B cell (primary cell): ENCODE measurements around the gene SEC24D. TPM values are rescaled to one million over a fixed set of nuclear protein-coding genes. Genes with fewer than 3 reads are reported as not detected.

Source experiments
- ATAC-seq: fragments of 200-7000 bp; cut with Tn5 transposase; one replicate; pipeline ENCODE4 v1.10.0; 2021; ENCODE audit warnings: low read depth, mild to moderate bottlenecking, moderate number of reproducible peaks, moderate library complexity
- CTCF ChIA-PET: fragments of 350-600 bp; sonication (Branson Sonifier 250); formaldehyde crosslinking; loops from one replicate; lab custom pipeline; 2021; ENCODE audit warnings: antibody characterized with exemption, inconsistent platforms; lab: Charles Lee
- POLR2A ChIA-PET: fragments of 350-600 bp; sonication (Branson Sonifier 250); formaldehyde crosslinking; loops from one replicate; lab custom pipeline; 2021; ENCODE audit warnings: antibody characterized with exemption; lab: Charles Lee
- DNase-seq: peaks from one replicate; pipeline ENCODE4 v3.0.0; 2013
- H2AFZ ChIP-seq: 2 replicates; pipeline ENCODE4 v1.6.1; 2012; ENCODE audit warnings: mild to moderate bottlenecking, low read depth, low read length; ENCODE audit not compliant: insufficient read depth, poor library complexity, severe bottlenecking
- H3K27ac ChIP-seq, 2 donors: 1 replicate in 1 of 2; 2 replicates in 1 of 2; pipeline ENCODE4 v1.5.1; 2012 to 2013; ENCODE audit warnings: low read length in 2 of 2, mild to moderate bottlenecking in 2 of 2, moderate library complexity in 1 of 2
- H3K27me3 ChIP-seq, 4 experiments: fragments of 200-600 bp in 1 of 4; sonication (generic) in 1 of 4; replicated peaks in 1 of 4; 1 replicate in 2 of 4; 2 replicates in 2 of 4; pipeline versions ENCODE4 v1.6.1 to v1.7.0; 2013 to 2016; ENCODE audit warnings: low read length in 3 of 4, mild to moderate bottlenecking in 2 of 4, mixed read lengths in 1 of 4, moderate library complexity in 1 of 4; ENCODE audit not compliant: insufficient read depth in 4 of 4, control insufficient read depth in 3 of 4; ENCODE audit errors: control extremely low read depth in 1 of 4
- H3K36me3 ChIP-seq, 2 experiments: replicated peaks in 1 of 2; 1 replicate in 1 of 2; 2 replicates in 1 of 2; pipeline versions ENCODE4 v1.6.1 to v1.7.1; 2013; ENCODE audit warnings: low read length in 1 of 2; ENCODE audit not compliant: insufficient read depth in 2 of 2, control insufficient read depth in 1 of 2; ENCODE audit errors: control extremely low read depth in 1 of 2, extremely low read depth in 1 of 2
- H3K4me1 ChIP-seq, 2 donors: fragments of 200-600 bp in 1 of 2; sonication (generic) in 1 of 2; 1 replicate in 1 of 2; 2 replicates in 1 of 2; pipeline versions ENCODE4 v1.5.1 to v1.6.1; 2013 to 2017; ENCODE audit warnings: low read length in 2 of 2; ENCODE audit not compliant: control insufficient read depth in 2 of 2, insufficient read depth in 2 of 2
- H3K4me2 ChIP-seq: replicated peaks from 2 replicates; pipeline ENCODE3; 2012; ENCODE audit warnings: mild to moderate bottlenecking, low read depth, low read length; ENCODE audit not compliant: poor library complexity, severe bottlenecking
- H3K4me3 ChIP-seq, 5 experiments: fragments of 200-600 bp in 1 of 5; sonication (generic) in 1 of 5; 1 replicate in 3 of 5; 2 replicates in 2 of 5; pipeline versions ENCODE4 v1.5.1 to v1.7.0; 2011 to 2016; ENCODE audit warnings: low read length in 4 of 5, mild to moderate bottlenecking in 4 of 5, low read depth in 2 of 5, control low read depth in 1 of 5, moderate library complexity in 1 of 5; ENCODE audit not compliant: insufficient read depth in 1 of 5; ENCODE audit errors: control extremely low read depth in 1 of 5, extremely low read depth in 1 of 5
- H3K79me2 ChIP-seq: fragments of 200-600 bp; sonication (generic); one replicate; pipeline ENCODE4 v1.6.0; 2016; ENCODE audit warnings: low read length; ENCODE audit not compliant: control insufficient read depth, insufficient read depth
- H3K9ac ChIP-seq: fragments of 200-600 bp; sonication (generic); 2 replicates; pipeline ENCODE4 v1.6.1; 2017; ENCODE audit warnings: mild to moderate bottlenecking, low read length, moderate library complexity
- H3K9me3 ChIP-seq, 3 donors: one replicate each; pipeline versions ENCODE4 v1.6.1 to v1.7.1; 2013; ENCODE audit warnings: low read length in 2 of 3; ENCODE audit not compliant: control insufficient read depth in 2 of 3, insufficient read depth in 1 of 3; ENCODE audit errors: control extremely low read depth in 1 of 3
- H4K20me1 ChIP-seq: 2 replicates; pipeline ENCODE4 v1.6.0; 2012; ENCODE audit warnings: mild to moderate bottlenecking, low read length; ENCODE audit not compliant: insufficient read depth, control insufficient read depth, poor library complexity, severe bottlenecking
- H3K27ac Mint-ChIP-seq: one replicate; pipeline ENCODE4 v1.8.0; 2021; ENCODE audit warnings: mixed read lengths
- H3K27me3 Mint-ChIP-seq: one replicate; pipeline ENCODE4 v1.8.0; 2021; ENCODE audit warnings: mixed read lengths
- H3K4me1 Mint-ChIP-seq: one replicate; pipeline ENCODE4 v1.8.0; 2021; ENCODE audit warnings: mixed read lengths
- H3K4me3 Mint-ChIP-seq: one replicate; pipeline ENCODE4 v1.8.0; 2021; ENCODE audit warnings: mixed read lengths
- H3K9me3 Mint-ChIP-seq: one replicate; pipeline ENCODE4 v1.8.0; 2022; ENCODE audit warnings: mixed read lengths; ENCODE audit not compliant: insufficient read depth
- CTCF ChIP-seq: fragments of 200-600 bp; IDR thresholded peaks from one replicate; pipeline ENCODE4 v1.8.0; 2022; ENCODE audit warnings: antibody characterized with exemption, mild to moderate bottlenecking
- EZH2 ChIP-seq: IDR thresholded peaks from 2 replicates; pipeline ENCODE4 v1.6.1; 2012; ENCODE audit warnings: borderline replicate concordance, low read depth, mild to moderate bottlenecking, moderate library complexity, low read length; ENCODE audit not compliant: insufficient read depth, poor library complexity, severe bottlenecking
- WGBS: methylation state at CpG from one replicate; pipeline ENCODE4 v1.1.5; 2013; ENCODE audit warnings: missing lambda C conversion rate; ENCODE audit not compliant: insufficient coverage; 5-methylcytosine and 5-hydroxymethylcytosine counted together
- intact Hi-C: fragments of 100-400 bp; cut with micrococcal nuclease; formaldehyde crosslinking; loops from one replicate; pipeline ENCODE4 v1.10.0; 2022
- polyA plus RNA-seq: library from polyadenylated mRNA; depleted of rRNA; stranded (reverse); fragments of >200 nt; gene quantifications from 2 replicates; pipeline ENCODE4 v1.2.3, GENCODE V29; 2012
- total RNA-seq, 2 donors: library from RNA; stranded (reverse); fragments of 120-200 nt in 1 of 2; gene quantifications; 1 replicate in 1 of 2; 2 replicates in 1 of 2; pipeline versions ENCODE4 v1.2.3 to v1.2.4, GENCODE V29; 2013 to 2022

SEC24D gene
- total and polyA plus RNA-seq, 2 donors (not counting 1 experiment from before 2014, with no cell fraction given), result 7.1 to 15.8 TPM

GRCh38 chr4:118753685-118754084 lies 82.2 kb downstream of the SEC24D start:
- Histone ChIP-seq H3K27me3 (no peaks in the 10 kb centered on the region), H3K36me3 (peaks cover 0 to 19% of the 10 kb centered on the region in 2 experiments), H2AFZ (no peak overlapping the region), H3K4me2 (no peak overlapping the region), H3K4me3 (no peak overlapping the region), H4K20me1 (no peaks in the 10 kb centered on the region), H3K9ac (no peak overlapping the region), H3K9me3 (no peaks in the 10 kb centered on the region), H3K4me1 (no peaks in the 10 kb centered on the region), H3K79me2 (no peaks in the 10 kb centered on the region), H3K27ac (no peak overlapping the region)
- WGBS, result 71% methylated on average over 1 of the region's 1 CpG
- ChIA-PET CTCF (interaction anchor here (1.3 to 1.5 kb wide), 2 partner anchors 7 to 18 kb away, joined by 4 read pairs; no protein-coding TSS in a partner anchor), POLR2A (no interaction called here)
- ATAC-seq (no peak), DNase-seq (no peak)
- TF ChIP-seq CTCF (no peak), EZH2 (no peak)
- Mint-ChIP-seq H3K4me3 (no peak overlapping the region), H3K4me1 (no peaks in the 10 kb centered on the region), H3K27me3 (no peaks in the 10 kb centered on the region), H3K27ac (no peak overlapping the region), H3K9me3 (no peaks in the 10 kb centered on the region)
- intact Hi-C loops, result no loop called here

GRCh38 chr4:118753096-118753495 lies 82.8 kb downstream of the SEC24D start:
- no peaks in the 10 kb centered on the region for H3K27me3 ChIP-seq
- no peak overlapping the region for H3K27ac ChIP-seq
- H3K9ac ChIP-seq, result no peak overlapping the region
- H3K4me3 ChIP-seq, result no peak overlapping the region
- TF ChIP-seq EZH2, result no peak
- no peak for TF ChIP-seq CTCF
- no peaks in the 10 kb centered on the region for H3K4me1 Mint-ChIP-seq
- H3K27ac Mint-ChIP-seq, result no peak overlapping the region
- H3K36me3 ChIP-seq, result peaks cover 0 to 19% of the 10 kb centered on the region in 2 experiments
- no peaks in the 10 kb centered on the region for H3K27me3 Mint-ChIP-seq
- H3K79me2 ChIP-seq, result no peaks in the 10 kb centered on the region
- DNase-seq, result no peak
- intact Hi-C loops, result no loop called here
- no peaks in the 10 kb centered on the region for H3K9me3 ChIP-seq
- no peaks in the 10 kb centered on the region for H3K4me1 ChIP-seq
- H3K4me3 Mint-ChIP-seq, result no peak overlapping the region
- no peak for ATAC-seq
- no peaks in the 10 kb centered on the region for H3K9me3 Mint-ChIP-seq
- H2AFZ ChIP-seq, result no peak overlapping the region
- POLR2A ChIA-PET, result no interaction called here
- no peak overlapping the region for H3K4me2 ChIP-seq
- H4K20me1 ChIP-seq, result no peaks in the 10 kb centered on the region
- CTCF ChIA-PET, result interaction anchor here (1.3 kb wide), 1 partner anchor 19 kb away, joined by 4 read pairs; no protein-coding TSS in a partner anchor
